H9 (cell line): Measurements from ENCODE around the gene PMS1. TPM values are rescaled to one million over a fixed set of nuclear protein-coding genes. Genes with fewer than 3 reads are reported as not detected.

ENCODE experiments used
- DNase-seq: peaks from one replicate; pipeline ENCODE4 v3.0.0-alpha.2; 2017
- H2AFZ ChIP-seq: one replicate; pipeline ENCODE4 v1.6.1; 2013; ENCODE audit warnings: mild to moderate bottlenecking, low read length, control low read depth, moderate library complexity
- H2AK5ac ChIP-seq: 2 replicates; pipeline ENCODE4 v1.6.1; 2013; ENCODE audit warnings: low read length, control low read depth, mixed read lengths; ENCODE audit not compliant: insufficient read length
- H2BK120ac ChIP-seq: one replicate; pipeline ENCODE4 v1.6.1; 2013; ENCODE audit warnings: low read depth, mild to moderate bottlenecking, low read length, control low read depth, inconsistent platforms; ENCODE audit not compliant: poor library complexity, severe bottlenecking
- H2BK12ac ChIP-seq: 2 replicates; pipeline ENCODE4 v1.6.1; 2013; ENCODE audit warnings: low read length, control low read depth, mixed read lengths, low read depth; ENCODE audit not compliant: insufficient read length
- H2BK15ac ChIP-seq: 2 replicates; pipeline ENCODE4 v1.6.1; 2013; ENCODE audit warnings: low read depth, low read length, control low read depth
- H2BK20ac ChIP-seq: one replicate; pipeline ENCODE4 v1.6.1; 2013; ENCODE audit warnings: low read depth, mild to moderate bottlenecking, low read length, control low read depth, inconsistent platforms; ENCODE audit not compliant: poor library complexity, severe bottlenecking
- H2BK5ac ChIP-seq: 2 replicates; pipeline ENCODE4 v1.6.1; 2013; ENCODE audit warnings: low read length, control low read depth, mixed read lengths; ENCODE audit not compliant: insufficient read length
- H3K14ac ChIP-seq: 2 replicates; pipeline ENCODE4 v1.6.1; 2013; ENCODE audit warnings: low read length, control low read depth; ENCODE audit not compliant: insufficient read depth
- H3K18ac ChIP-seq: 2 replicates; pipeline ENCODE4 v1.6.1; 2013; ENCODE audit warnings: low read depth, mild to moderate bottlenecking, mixed read lengths, low read length, control low read depth; ENCODE audit not compliant: insufficient read length
- H3K23ac ChIP-seq: 2 replicates; pipeline ENCODE4 v1.6.1; 2013; ENCODE audit warnings: low read length, control low read depth, mixed read lengths, low read depth; ENCODE audit not compliant: insufficient read length
- H3K23me2 ChIP-seq: 2 replicates; pipeline ENCODE4 v1.6.1; 2013; ENCODE audit warnings: low read depth, mild to moderate bottlenecking, mixed read lengths, low read length, control low read depth; ENCODE audit not compliant: insufficient read length, poor library complexity, severe bottlenecking
- H3K27ac ChIP-seq: 2 replicates; pipeline ENCODE4 v1.5.1; 2013; ENCODE audit warnings: low read length, control low read depth, mixed read lengths, low read depth; ENCODE audit not compliant: insufficient read length
- H3K27me3 ChIP-seq: 2 replicates; pipeline ENCODE4 v1.6.1; 2013; ENCODE audit warnings: low read length, control low read depth, inconsistent platforms; ENCODE audit not compliant: insufficient read depth
- H3K4ac ChIP-seq: 2 replicates; pipeline ENCODE4 v1.6.1; 2013; ENCODE audit warnings: low read depth, mild to moderate bottlenecking, control low read depth, inconsistent platforms, low read length, moderate library complexity
- H3K4me1 ChIP-seq: 2 replicates; pipeline ENCODE4 v1.6.1; 2013; ENCODE audit warnings: low read length, control low read depth, inconsistent platforms; ENCODE audit not compliant: insufficient read depth
- H3K4me2 ChIP-seq: 2 replicates; pipeline ENCODE4 v1.6.1; 2013; ENCODE audit warnings: low read length, control low read depth, mixed read lengths; ENCODE audit not compliant: insufficient read length, insufficient read depth
- H3K56ac ChIP-seq: 2 replicates; pipeline ENCODE4 v1.6.1; 2013; ENCODE audit warnings: low read depth, mild to moderate bottlenecking, mixed read lengths, low read length, control low read depth; ENCODE audit not compliant: insufficient read length
- H3K79me1 ChIP-seq: 2 replicates; pipeline ENCODE4 v1.6.1; 2013; ENCODE audit warnings: low read depth, mild to moderate bottlenecking, moderate library complexity, low read length, control low read depth, inconsistent platforms; ENCODE audit not compliant: insufficient read depth, poor library complexity, severe bottlenecking
- H3K79me2 ChIP-seq: 2 replicates; pipeline ENCODE4 v1.6.1; 2013; ENCODE audit warnings: low read length, control low read depth, inconsistent platforms; ENCODE audit not compliant: insufficient read depth
- H3K9ac ChIP-seq: 2 replicates; pipeline ENCODE4 v1.6.1; 2013; ENCODE audit warnings: low read length, control low read depth, mixed read lengths; ENCODE audit not compliant: insufficient read length; ENCODE audit errors: extremely low read depth
- H3K9me3 ChIP-seq: one replicate; pipeline ENCODE4 v1.6.1; 2013; ENCODE audit warnings: low read depth, low read length, inconsistent platforms; ENCODE audit not compliant: control insufficient read depth
- H3T11ph ChIP-seq: one replicate; pipeline ENCODE4 v1.6.1; 2013; ENCODE audit warnings: mild to moderate bottlenecking, low read length, control low read depth, inconsistent platforms
- H4K20me1 ChIP-seq: one replicate; pipeline ENCODE4 v1.6.1; 2013; ENCODE audit not compliant: control insufficient read depth, insufficient read length, insufficient read depth
- H4K5ac ChIP-seq: 2 replicates; pipeline ENCODE4 v1.6.1; 2013; ENCODE audit warnings: low read depth, mild to moderate bottlenecking, mixed read lengths, low read length, control low read depth; ENCODE audit not compliant: insufficient read length
- H4K8ac ChIP-seq: replicated peaks from 2 replicates; pipeline ENCODE4 v1.6.1; 2013; ENCODE audit warnings: low read length, control low read depth, mixed read lengths, low read depth; ENCODE audit not compliant: insufficient read length
- H4K91ac ChIP-seq: 2 replicates; pipeline ENCODE4 v1.6.1; 2013; ENCODE audit warnings: low read depth, mild to moderate bottlenecking, moderate library complexity, mixed read lengths, low read length, control low read depth; ENCODE audit not compliant: insufficient read length
- H3K27ac Mint-ChIP-seq, 3 experiments: 2 replicates in 2 of 3; 3 replicates in 1 of 3; pipeline ENCODE4 v1.8.0; 2020 to 2021; ENCODE audit warnings: mixed read lengths in 3 of 3, mild to moderate bottlenecking in 1 of 3, moderate library complexity in 1 of 3
- H3K27me3 Mint-ChIP-seq: 2 replicates; pipeline ENCODE4 v1.8.0; 2021; ENCODE audit warnings: low read depth, mild to moderate bottlenecking, moderate library complexity, mixed read lengths
- H3K36me3 Mint-ChIP-seq, 3 experiments: 2 replicates in 2 of 3; 3 replicates in 1 of 3; pipeline ENCODE4 v1.8.0; 2020 to 2021; ENCODE audit warnings: low read depth in 3 of 3, mixed read lengths in 3 of 3; ENCODE audit not compliant: insufficient read depth in 1 of 3
- H3K4me1 Mint-ChIP-seq, 2 experiments: 2 replicates each; pipeline ENCODE4 v1.8.0; 2020; ENCODE audit warnings: mixed read lengths in 2 of 2
- H3K4me3 Mint-ChIP-seq, 2 experiments: 2 replicates in 1 of 2; 3 replicates in 1 of 2; pipeline ENCODE4 v1.8.0; 2020 to 2021; ENCODE audit warnings: mild to moderate bottlenecking in 2 of 2, mixed read lengths in 2 of 2, moderate library complexity in 1 of 2
- H3K9me3 Mint-ChIP-seq, 2 experiments: 2 replicates in 1 of 2; 3 replicates in 1 of 2; pipeline ENCODE4 v1.8.0; 2020; ENCODE audit warnings: mild to moderate bottlenecking in 2 of 2, mixed read lengths in 2 of 2, moderate library complexity in 1 of 2
- CTCF ChIP-seq: fragments of 200-600 bp; sonication (generic); conservative IDR thresholded peaks from 3 replicates; pipeline ENCODE4 v1.8.0; 2021; ENCODE audit warnings: antibody characterized with exemption, mild to moderate bottlenecking
- WGBS: extraction: QIAGEN DNeasy Blood & Tissue Kit; methylation state at CpG from one replicate; pipeline ENCODE4 v1.1.7; 2013; ENCODE audit warnings: missing lambda C conversion rate, low lambda C conversion rate, mixed read lengths; ENCODE audit not compliant: insufficient read length; ENCODE audit errors: extremely low coverage; 5-methylcytosine and 5-hydroxymethylcytosine counted together
- total RNA-seq: library from RNA; stranded (reverse); gene quantifications from 2 replicates; pipeline ENCODE4 v1.2.1, GENCODE V29; 2021

PMS1 gene
- total RNA-seq, 1 experiment from 2014 or later: 47.2 TPM

- no peak overlapping the region for H2BK15ac ChIP-seq
- H3K4me1 Mint-ChIP-seq: peaks cover 0 to 9% of the 10 kb centered on the region in 2 experiments; a peak in 2 of 4 replicates
- no peak overlapping the region for H2BK12ac ChIP-seq
- H3K56ac ChIP-seq: no peak overlapping the region
- no peaks in the 10 kb centered on the region for H3K79me2 ChIP-seq
- TF ChIP-seq CTCF: no peak
- no peak overlapping the region for H3K4me3 Mint-ChIP-seq
- H3K27ac ChIP-seq: no peak overlapping the region
- no peak overlapping the region for H2BK5ac ChIP-seq
- H4K5ac ChIP-seq: no peak overlapping the region
- no peaks in the 10 kb centered on the region for H3K79me1 ChIP-seq
- H3K9me3 ChIP-seq: no peaks in the 10 kb centered on the region
- no peak overlapping the region for H4K91ac ChIP-seq
- no peak overlapping the region for H3K27ac Mint-ChIP-seq
- H3K18ac ChIP-seq: no peak overlapping the region
- no peak for DNase-seq
- H3K23me2 ChIP-seq: no peaks in the 10 kb centered on the region
- H3K4me2 ChIP-seq: no peak overlapping the region
- H4K20me1 ChIP-seq: no peaks in the 10 kb centered on the region
- no peak overlapping the region for H4K8ac ChIP-seq
- no peak overlapping the region for H3T11ph ChIP-seq
- H2BK120ac ChIP-seq: no peak overlapping the region
- WGBS: no CpG with 5 or more reads among the region's 1 CpG
- H3K9ac ChIP-seq: no peak overlapping the region
- no peak overlapping the region for H3K14ac ChIP-seq
- no peaks in the 10 kb centered on the region for H3K4me1 ChIP-seq
- no peaks in the 10 kb centered on the region for H3K27me3 ChIP-seq
- H2BK20ac ChIP-seq: no peak overlapping the region
- H3K9me3 Mint-ChIP-seq: no peaks in the 10 kb centered on the region
- no peak overlapping the region for H3K23ac ChIP-seq
- no peak overlapping the region for H2AFZ ChIP-seq
- H2AK5ac ChIP-seq: no peak overlapping the region
- peaks cover 10 to 26% (median 22%) of the 10 kb centered on the region in 3 experiments; a peak in 6 of 7 replicates for H3K36me3 Mint-ChIP-seq
- H3K4ac ChIP-seq: no peak overlapping the region
- no peaks in the 10 kb centered on the region for H3K27me3 Mint-ChIP-seq
Measured at GRCh38 chr2:189858291-189858690, 74.0 kb downstream of the PMS1 start.
